ENCODE measurements around the gene RHAG. TPM values are rescaled to one million over a fixed set of nuclear protein-coding genes. Genes with fewer than 3 reads are reported as not detected.

Gene RHAG
- total and polyA plus RNA-seq, 2 experiments from 2014 or later, result not detected

DNA sequence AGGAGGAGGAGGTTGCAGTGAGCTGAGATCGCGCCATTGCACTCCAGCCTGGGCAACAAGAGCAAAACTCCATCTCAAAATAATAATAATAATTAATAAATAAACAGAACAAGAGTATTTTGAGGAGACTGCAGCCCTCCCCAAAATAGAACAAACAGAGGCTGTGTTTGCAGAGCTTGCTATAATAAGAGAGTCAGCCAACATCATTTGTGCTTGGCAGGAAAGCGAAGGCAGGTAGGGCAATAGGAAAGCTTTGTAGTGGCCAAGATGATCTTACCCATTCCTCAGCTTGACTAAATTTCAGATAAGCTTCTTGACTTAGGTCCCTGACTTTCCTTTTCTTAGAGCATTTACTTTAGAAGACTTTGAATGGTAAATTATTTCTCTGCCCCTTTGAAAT is 79.5 kb downstream of the RHAG start:
- H3K27ac Mint-ChIP-seq, result no peak overlapping the region
- H3K27me3 Mint-ChIP-seq (ENCODE audit: insufficient read depth, low read depth, poor library complexity), result peaks cover 20% of the 10 kb centered on the region
- peaks cover 31% of the 10 kb centered on the region for H3K4me1 Mint-ChIP-seq
- no peaks in the 10 kb centered on the region for H3K9me3 Mint-ChIP-seq
- H3K4me3 Mint-ChIP-seq, result no peak overlapping the region
- H3K27me3 ChIP-seq (ENCODE audit: insufficient read depth), result peaks cover 95% of the 10 kb centered on the region
- no peak overlapping the region for H3K27ac ChIP-seq (ENCODE audit: low read depth)
- H3F3A ChIP-seq (replicated peaks; ENCODE audit: low read depth), result no peaks in the 10 kb centered on the region; the same call in 1 of the 2 replicates
- DNase-seq (ENCODE audit: low spot score), result no peak
- ATAC-seq, result no peak
- peaks cover 2% of the 10 kb centered on the region for H4K20me1 ChIP-seq (replicated peaks; ENCODE audit: insufficient read depth)
- no peak overlapping the region for H3K4me2 ChIP-seq
- peaks cover 42% of the 10 kb centered on the region for H3K36me3 Mint-ChIP-seq (ENCODE audit: low read depth)
- H2AFZ ChIP-seq, result no peak overlapping the region
- no peaks in the 10 kb centered on the region for H3K9me2 ChIP-seq (ENCODE audit: insufficient read depth)
- TF ChIP-seq, protein P1, sequence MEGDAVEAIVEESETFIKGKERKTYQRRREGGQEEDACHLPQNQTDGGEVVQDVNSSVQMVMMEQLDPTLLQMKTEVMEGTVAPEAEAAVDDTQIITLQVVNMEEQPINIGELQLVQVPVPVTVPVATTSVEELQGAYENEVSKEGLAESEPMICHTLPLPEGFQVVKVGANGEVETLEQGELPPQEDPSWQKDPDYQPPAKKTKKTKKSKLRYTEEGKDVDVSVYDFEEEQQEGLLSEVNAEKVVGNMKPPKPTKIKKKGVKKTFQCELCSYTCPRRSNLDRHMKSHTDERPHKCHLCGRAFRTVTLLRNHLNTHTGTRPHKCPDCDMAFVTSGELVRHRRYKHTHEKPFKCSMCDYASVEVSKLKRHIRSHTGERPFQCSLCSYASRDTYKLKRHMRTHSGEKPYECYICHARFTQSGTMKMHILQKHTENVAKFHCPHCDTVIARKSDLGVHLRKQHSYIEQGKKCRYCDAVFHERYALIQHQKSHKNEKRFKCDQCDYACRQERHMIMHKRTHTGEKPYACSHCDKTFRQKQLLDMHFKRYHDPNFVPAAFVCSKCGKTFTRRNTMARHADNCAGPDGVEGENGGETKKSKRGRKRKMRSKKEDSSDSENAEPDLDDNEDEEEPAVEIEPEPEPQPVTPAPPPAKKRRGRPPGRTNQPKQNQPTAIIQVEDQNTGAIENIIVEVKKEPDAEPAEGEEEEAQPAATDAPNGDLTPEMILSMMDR (conservative IDR thresholded peaks at IDR 0.05; ENCODE audit: low read depth in 2 of 2), result no peak
- no peak for TF ChIP-seq JUNB (IDR thresholded peaks at IDR 0.05; ENCODE audit: unreplicated experiment)
- no peak for TF ChIP-seq ZNF114 (CRISPR knock-in tag; IDR thresholded peaks at IDR 0.05)
- no peak for TF ChIP-seq EZH2phosphoT487 (IDR thresholded peaks at IDR 0.05; ENCODE audit: unreplicated experiment)
- no peak for TF ChIP-seq ZNF331 (CRISPR knock-in tag; IDR thresholded peaks at IDR 0.05; ENCODE audit: low read depth)
- TF ChIP-seq POLR2AphosphoS5 (IDR thresholded peaks at IDR 0.05; ENCODE audit: low read depth), result no peak
- TF ChIP-seq EZH2 (IDR thresholded peaks at IDR 0.05; ENCODE audit: low read depth, unreplicated experiment), result no peak
- TF ChIP-seq, protein P2, sequence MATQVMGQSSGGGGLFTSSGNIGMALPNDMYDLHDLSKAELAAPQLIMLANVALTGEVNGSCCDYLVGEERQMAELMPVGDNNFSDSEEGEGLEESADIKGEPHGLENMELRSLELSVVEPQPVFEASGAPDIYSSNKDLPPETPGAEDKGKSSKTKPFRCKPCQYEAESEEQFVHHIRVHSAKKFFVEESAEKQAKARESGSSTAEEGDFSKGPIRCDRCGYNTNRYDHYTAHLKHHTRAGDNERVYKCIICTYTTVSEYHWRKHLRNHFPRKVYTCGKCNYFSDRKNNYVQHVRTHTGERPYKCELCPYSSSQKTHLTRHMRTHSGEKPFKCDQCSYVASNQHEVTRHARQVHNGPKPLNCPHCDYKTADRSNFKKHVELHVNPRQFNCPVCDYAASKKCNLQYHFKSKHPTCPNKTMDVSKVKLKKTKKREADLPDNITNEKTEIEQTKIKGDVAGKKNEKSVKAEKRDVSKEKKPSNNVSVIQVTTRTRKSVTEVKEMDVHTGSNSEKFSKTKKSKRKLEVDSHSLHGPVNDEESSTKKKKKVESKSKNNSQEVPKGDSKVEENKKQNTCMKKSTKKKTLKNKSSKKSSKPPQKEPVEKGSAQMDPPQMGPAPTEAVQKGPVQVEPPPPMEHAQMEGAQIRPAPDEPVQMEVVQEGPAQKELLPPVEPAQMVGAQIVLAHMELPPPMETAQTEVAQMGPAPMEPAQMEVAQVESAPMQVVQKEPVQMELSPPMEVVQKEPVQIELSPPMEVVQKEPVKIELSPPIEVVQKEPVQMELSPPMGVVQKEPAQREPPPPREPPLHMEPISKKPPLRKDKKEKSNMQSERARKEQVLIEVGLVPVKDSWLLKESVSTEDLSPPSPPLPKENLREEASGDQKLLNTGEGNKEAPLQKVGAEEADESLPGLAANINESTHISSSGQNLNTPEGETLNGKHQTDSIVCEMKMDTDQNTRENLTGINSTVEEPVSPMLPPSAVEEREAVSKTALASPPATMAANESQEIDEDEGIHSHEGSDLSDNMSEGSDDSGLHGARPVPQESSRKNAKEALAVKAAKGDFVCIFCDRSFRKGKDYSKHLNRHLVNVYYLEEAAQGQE (IDR thresholded peaks at IDR 0.05; ENCODE audit: unreplicated experiment), result no peak
- TF ChIP-seq STAT1 (IDR thresholded peaks at IDR 0.05; ENCODE audit: unreplicated experiment), result no peak
- TF ChIP-seq, protein P3, sequence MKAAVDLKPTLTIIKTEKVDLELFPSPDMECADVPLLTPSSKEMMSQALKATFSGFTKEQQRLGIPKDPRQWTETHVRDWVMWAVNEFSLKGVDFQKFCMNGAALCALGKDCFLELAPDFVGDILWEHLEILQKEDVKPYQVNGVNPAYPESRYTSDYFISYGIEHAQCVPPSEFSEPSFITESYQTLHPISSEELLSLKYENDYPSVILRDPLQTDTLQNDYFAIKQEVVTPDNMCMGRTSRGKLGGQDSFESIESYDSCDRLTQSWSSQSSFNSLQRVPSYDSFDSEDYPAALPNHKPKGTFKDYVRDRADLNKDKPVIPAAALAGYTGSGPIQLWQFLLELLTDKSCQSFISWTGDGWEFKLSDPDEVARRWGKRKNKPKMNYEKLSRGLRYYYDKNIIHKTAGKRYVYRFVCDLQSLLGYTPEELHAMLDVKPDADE (IDR thresholded peaks at IDR 0.05), result no peak
- TF ChIP-seq CREB1 (CRISPR knock-in tag; IDR thresholded peaks at IDR 0.05; ENCODE audit: low read depth), result no peak
- no peaks in the 10 kb centered on the region for H3K36me3 ChIP-seq (ENCODE audit: insufficient read depth)
- H3K4me3 ChIP-seq, result no peak overlapping the region
- H3K79me2 ChIP-seq (replicated peaks; ENCODE audit: insufficient read depth), result peaks cover 13% of the 10 kb centered on the region; the same call in 1 of the 2 replicates
- H3K4me1 ChIP-seq (ENCODE audit: insufficient read depth), result peaks cover 21% of the 10 kb centered on the region

Data from GM23338 (cell line).